ENCODE measurements around the gene DAZ2.
"Not testable (repeated sequence)": the region's sequence is repeated elsewhere in the genome, so short reads cannot be mapped to it uniquely, and the experiment has no call there.

DAZ2 gene

GRCh38 chrY:23219233-23219632 is at the start of gene DAZ2:
Gene DAZ2, plus strand, starts transcription at chrY:23219533. Its CDS starts 208 bp downstream, at chrY:23219741.
- DNase-seq = not testable (repeated sequence)

GRCh38 chrY:23198908-23199307 is 20.4 kb upstream of the DAZ2 start, which contains the start of gene DAZ1:
Gene DAZ1, minus strand, starts transcription at chrY:23199008. Its CDS starts 208 bp downstream, at chrY:23198800.
- DNase-seq = not testable (repeated sequence)

GRCh38 chrY:23207455-23207854 is 11.9 kb upstream of the DAZ2 start:
- not testable (repeated sequence) for DNase-seq

- DNase-seq = not testable (repeated sequence)
These were observed 9.4 kb upstream of the DAZ2 start for GRCh38 chrY:23209802-23210495.

- not testable (repeated sequence) for DNase-seq
These were observed 8.7 kb upstream of the DAZ2 start for GRCh38 chrY:23210681-23211080.
